ENCODE results near the gene KDM4C. TPM values are rescaled to one million over a fixed set of nuclear protein-coding genes. Genes with fewer than 3 reads are reported as not detected.

Gene KDM4C
- total RNA-seq, 1 experiment from 2014 or later: 16.2 TPM

GRCh38 chr9:6936103-6936502, 178.3 kb downstream of the KDM4C start:
- CTCF ChIA-PET: no interaction called here
- no peaks in the 10 kb centered on the region for H3K27me3 Mint-ChIP-seq (ENCODE audit: unreplicated experiment)
- H3K4me3 Mint-ChIP-seq (ENCODE audit: low read depth, unreplicated experiment): no peak overlapping the region
- no peak for TF ChIP-seq CTCF (IDR thresholded peaks at IDR 0.05; ENCODE audit: unreplicated experiment)
- no peak overlapping the region for H3K27ac Mint-ChIP-seq (ENCODE audit: unreplicated experiment)
- BruUV-seq (replicated peaks): no TSS peak
- no peaks in the 10 kb centered on the region for H3K9me3 Mint-ChIP-seq (ENCODE audit: low read depth, unreplicated experiment)
- peaks cover 8% of the 10 kb centered on the region for H3K4me1 Mint-ChIP-seq (ENCODE audit: low read depth, unreplicated experiment)
- no peak for DNase-seq
- intact Hi-C loops (cut with micrococcal nuclease; ENCODE audit: unreplicated experiment): no loop called here
- H3K36me3 Mint-ChIP-seq (ENCODE audit: insufficient read depth, unreplicated experiment): no peaks in the 10 kb centered on the region

GRCh38 chr9:6937209-6937608, 179.4 kb downstream of the KDM4C start:
- Mint-ChIP-seq H3K9me3 (ENCODE audit: low read depth, unreplicated experiment) (no peaks in the 10 kb centered on the region), H3K27me3 (ENCODE audit: unreplicated experiment) (no peaks in the 10 kb centered on the region), H3K27ac (ENCODE audit: unreplicated experiment) (no peak overlapping the region), H3K4me1 (ENCODE audit: low read depth, unreplicated experiment) (peaks cover 2% of the 10 kb centered on the region), H3K36me3 (ENCODE audit: insufficient read depth, unreplicated experiment) (no peaks in the 10 kb centered on the region), H3K4me3 (ENCODE audit: low read depth, unreplicated experiment) (no peak overlapping the region)
- DNase-seq: no peak
- CTCF ChIA-PET: no interaction called here
- intact Hi-C loops (cut with micrococcal nuclease; ENCODE audit: unreplicated experiment): no loop called here
- TF ChIP-seq CTCF (IDR thresholded peaks at IDR 0.05; ENCODE audit: unreplicated experiment): no peak
- BruUV-seq (replicated peaks): no TSS peak

GRCh38 chr9:6938447-6938846, 180.7 kb downstream of the KDM4C start:
- Mint-ChIP-seq H3K36me3 (ENCODE audit: insufficient read depth, unreplicated experiment) (no peaks in the 10 kb centered on the region), H3K27ac (ENCODE audit: unreplicated experiment) (no peak overlapping the region), H3K9me3 (ENCODE audit: low read depth, unreplicated experiment) (no peaks in the 10 kb centered on the region), H3K4me1 (ENCODE audit: low read depth, unreplicated experiment) (no peaks in the 10 kb centered on the region), H3K27me3 (ENCODE audit: unreplicated experiment) (no peaks in the 10 kb centered on the region), H3K4me3 (ENCODE audit: low read depth, unreplicated experiment) (no peak overlapping the region)
- intact Hi-C loops (cut with micrococcal nuclease; ENCODE audit: unreplicated experiment): no loop called here
- TF ChIP-seq CTCF (IDR thresholded peaks at IDR 0.05; ENCODE audit: unreplicated experiment): no peak
- DNase-seq: no peak
- no TSS peak for BruUV-seq (replicated peaks)
- CTCF ChIA-PET: interaction anchor here (0.6 kb wide), 1 partner anchor 32 kb away, joined by 6 read pairs; no protein-coding TSS in a partner anchor

- no peak for TF ChIP-seq CTCF (IDR thresholded peaks at IDR 0.05; ENCODE audit: unreplicated experiment)
- no peak overlapping the region for H3K27ac Mint-ChIP-seq (ENCODE audit: unreplicated experiment)
- CTCF ChIA-PET: no interaction called here
- intact Hi-C loops (cut with micrococcal nuclease; ENCODE audit: unreplicated experiment): no loop called here
- H3K4me3 Mint-ChIP-seq (ENCODE audit: low read depth, unreplicated experiment): no peak overlapping the region
- DNase-seq: no peak
- no peaks in the 10 kb centered on the region for H3K27me3 Mint-ChIP-seq (ENCODE audit: unreplicated experiment)
- no TSS peak for BruUV-seq (replicated peaks)
- H3K9me3 Mint-ChIP-seq (ENCODE audit: low read depth, unreplicated experiment): no peaks in the 10 kb centered on the region
- no peaks in the 10 kb centered on the region for H3K4me1 Mint-ChIP-seq (ENCODE audit: low read depth, unreplicated experiment)
- no peaks in the 10 kb centered on the region for H3K36me3 Mint-ChIP-seq (ENCODE audit: insufficient read depth, unreplicated experiment)
These were observed 181.1 kb downstream of the KDM4C start for GRCh38 chr9:6938873-6939272.
